Astrocyte (in vitro differentiated cells and primary cell): ENCODE measurements around the gene PLEKHA8. TPM values are rescaled to one million over a fixed set of nuclear protein-coding genes. Genes with fewer than 3 reads are reported as not detected.
A peak's percentile ranks its signal among the peaks of the same experiment; 100 is the strongest.

Source experiments
- DNase-seq: peaks from one replicate; pipeline ENCODE4 v3.0.0-alpha.2; 2010; ENCODE audit warnings: low read depth
- FAIRE-seq: peaks from 2 replicates; lab custom pipeline; 2011; peaks lifted over from hg19 to GRCh38; lab: Jason Lieb, UNC
- H2AFZ ChIP-seq: 2 replicates; pipeline ENCODE4 v1.6.0; 2012; ENCODE audit warnings: low read depth, low read length, inconsistent platforms
- H3K27ac ChIP-seq: 2 replicates; pipeline ENCODE4 v1.5.1; 2011; ENCODE audit warnings: low read depth, low read length, inconsistent platforms
- H3K27me3 ChIP-seq: 2 replicates; pipeline ENCODE4 v1.6.0; 2011; ENCODE audit warnings: low read length, inconsistent platforms; ENCODE audit not compliant: insufficient read depth
- H3K36me3 ChIP-seq: 2 replicates; pipeline ENCODE4 v1.5.1; 2011; ENCODE audit warnings: low read length, inconsistent platforms; ENCODE audit not compliant: insufficient read depth
- H3K4me1 ChIP-seq: 2 replicates; pipeline ENCODE4 v1.5.1; 2011; ENCODE audit warnings: low read length, inconsistent platforms; ENCODE audit not compliant: insufficient read depth
- H3K4me2 ChIP-seq: 2 replicates; pipeline ENCODE4 v1.6.0; 2012; ENCODE audit warnings: low read length, inconsistent platforms
- H3K4me3 ChIP-seq: 2 replicates; pipeline ENCODE4 v1.5.1; 2011; ENCODE audit warnings: low read depth, mild to moderate bottlenecking, low read length, inconsistent platforms; ENCODE audit not compliant: insufficient read depth
- H3K79me2 ChIP-seq: 2 replicates; pipeline ENCODE4 v1.6.0; 2012; ENCODE audit warnings: mild to moderate bottlenecking, low read length, inconsistent platforms; ENCODE audit not compliant: insufficient read depth
- H3K9ac ChIP-seq: 2 replicates; pipeline ENCODE4 v1.6.0; 2012; ENCODE audit warnings: mild to moderate bottlenecking, low read length, inconsistent platforms
- H3K9me3 ChIP-seq: 2 replicates; pipeline ENCODE4 v1.5.1; 2012; ENCODE audit warnings: low read depth, mild to moderate bottlenecking, low read length, inconsistent platforms; ENCODE audit not compliant: insufficient read depth
- H4K20me1 ChIP-seq: 2 replicates; pipeline ENCODE4 v1.6.0; 2012; ENCODE audit warnings: low read length, inconsistent platforms; ENCODE audit not compliant: insufficient read depth
- H3K27ac Mint-ChIP-seq: one replicate; pipeline ENCODE4 v1.8.0; 2021; ENCODE audit warnings: mild to moderate bottlenecking, mixed read lengths; ENCODE audit not compliant: unreplicated experiment
- H3K27me3 Mint-ChIP-seq: one replicate; pipeline ENCODE4 v1.8.0; 2021; ENCODE audit warnings: low read depth, mixed read lengths; ENCODE audit not compliant: unreplicated experiment
- H3K36me3 Mint-ChIP-seq: one replicate; pipeline ENCODE4 v1.8.0; 2021; ENCODE audit warnings: low read depth, mixed read lengths; ENCODE audit not compliant: unreplicated experiment
- H3K4me1 Mint-ChIP-seq: one replicate; pipeline ENCODE4 v1.8.0; 2021; ENCODE audit warnings: low read depth, mixed read lengths; ENCODE audit not compliant: unreplicated experiment
- H3K4me3 Mint-ChIP-seq: one replicate; pipeline ENCODE4 v1.8.0; 2021; ENCODE audit warnings: mild to moderate bottlenecking, moderate library complexity, mixed read lengths; ENCODE audit not compliant: unreplicated experiment
- H3K9me3 Mint-ChIP-seq: one replicate; pipeline ENCODE4 v1.8.0; 2021; ENCODE audit warnings: mild to moderate bottlenecking, mixed read lengths; ENCODE audit not compliant: unreplicated experiment
- EZH2 ChIP-seq: IDR thresholded peaks from 2 replicates; pipeline ENCODE4 v1.6.1; 2012; ENCODE audit warnings: mild to moderate bottlenecking, low read length, inconsistent platforms; ENCODE audit not compliant: insufficient read depth
- total RNA-seq: library from RNA; stranded (reverse); gene quantifications from 2 replicates; pipeline ENCODE4 v1.2.1, GENCODE V29; 2021
- TF ChIP-seq, protein P1 (sequence below): IDR thresholded peaks from 2 replicates; pipeline ENCODE4 v1.5.1; 2011; ENCODE audit warnings: low read depth, mild to moderate bottlenecking, inconsistent platforms, low read length, moderate library complexity; ENCODE audit not compliant: insufficient read depth

The PLEKHA8 gene
- total RNA-seq, 1 donor from 2014 or later, result 34.7 TPM

- Histone ChIP-seq H3K9ac (no peak overlapping the region), H3K4me3 (no peak overlapping the region), H2AFZ (no peak overlapping the region), H3K27ac (no peak overlapping the region), H4K20me1 (no peaks in the 10 kb centered on the region), H3K4me2 (peak overlapping the region; percentile 26), H3K36me3 (no peaks in the 10 kb centered on the region), H3K27me3 (peaks cover 5% of the 10 kb centered on the region), H3K79me2 (no peaks in the 10 kb centered on the region), H3K9me3 (no peaks in the 10 kb centered on the region), H3K4me1 (peaks cover 20% of the 10 kb centered on the region)
- Mint-ChIP-seq H3K4me3 (peak overlapping the region; percentile 8), H3K4me1 (peaks cover 41% of the 10 kb centered on the region), H3K36me3 (peaks cover 7% of the 10 kb centered on the region), H3K27me3 (no peaks in the 10 kb centered on the region), H3K9me3 (no peaks in the 10 kb centered on the region), H3K27ac (peak overlapping the region; percentile 76)
- FAIRE-seq (no peak), DNase-seq (peak; percentile 81)
- TF ChIP-seq EZH2, result no peak
- TF ChIP-seq, protein P1, sequence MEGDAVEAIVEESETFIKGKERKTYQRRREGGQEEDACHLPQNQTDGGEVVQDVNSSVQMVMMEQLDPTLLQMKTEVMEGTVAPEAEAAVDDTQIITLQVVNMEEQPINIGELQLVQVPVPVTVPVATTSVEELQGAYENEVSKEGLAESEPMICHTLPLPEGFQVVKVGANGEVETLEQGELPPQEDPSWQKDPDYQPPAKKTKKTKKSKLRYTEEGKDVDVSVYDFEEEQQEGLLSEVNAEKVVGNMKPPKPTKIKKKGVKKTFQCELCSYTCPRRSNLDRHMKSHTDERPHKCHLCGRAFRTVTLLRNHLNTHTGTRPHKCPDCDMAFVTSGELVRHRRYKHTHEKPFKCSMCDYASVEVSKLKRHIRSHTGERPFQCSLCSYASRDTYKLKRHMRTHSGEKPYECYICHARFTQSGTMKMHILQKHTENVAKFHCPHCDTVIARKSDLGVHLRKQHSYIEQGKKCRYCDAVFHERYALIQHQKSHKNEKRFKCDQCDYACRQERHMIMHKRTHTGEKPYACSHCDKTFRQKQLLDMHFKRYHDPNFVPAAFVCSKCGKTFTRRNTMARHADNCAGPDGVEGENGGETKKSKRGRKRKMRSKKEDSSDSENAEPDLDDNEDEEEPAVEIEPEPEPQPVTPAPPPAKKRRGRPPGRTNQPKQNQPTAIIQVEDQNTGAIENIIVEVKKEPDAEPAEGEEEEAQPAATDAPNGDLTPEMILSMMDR, result peak; percentile 5
Observed at GRCh38 chr7:30173058-30173897, 145.1 kb downstream of the PLEKHA8 start.

DNA sequence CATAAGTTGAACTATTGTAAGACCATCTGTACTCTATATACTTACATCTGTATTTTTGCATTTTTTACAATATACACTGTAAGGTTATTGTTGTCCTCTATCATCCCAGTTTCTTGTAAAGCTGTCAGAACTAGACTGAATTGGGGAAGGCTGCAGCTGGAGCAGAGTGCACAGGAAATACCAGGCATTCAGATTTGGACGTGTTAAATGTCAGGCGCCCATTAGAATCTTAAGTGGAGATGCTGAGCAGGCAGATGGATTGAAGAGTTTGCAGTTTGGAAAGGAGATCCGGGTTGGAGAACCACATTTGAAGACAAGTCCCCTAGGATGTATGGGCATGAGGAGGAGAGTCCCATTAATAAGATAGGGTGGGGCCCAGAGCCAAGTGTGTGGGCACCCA lies 147.0 kb downstream of the PLEKHA8 start:
- Histone ChIP-seq H3K4me2 (no peak overlapping the region), H3K79me2 (no peaks in the 10 kb centered on the region), H3K9ac (no peak overlapping the region), H3K4me3 (no peak overlapping the region), H3K27ac (no peak overlapping the region), H4K20me1 (no peaks in the 10 kb centered on the region), H2AFZ (no peak overlapping the region), H3K27me3 (no peaks in the 10 kb centered on the region), H3K36me3 (no peaks in the 10 kb centered on the region), H3K9me3 (no peaks in the 10 kb centered on the region), H3K4me1 (peaks cover 7% of the 10 kb centered on the region)
- H3K27me3 Mint-ChIP-seq, result no peaks in the 10 kb centered on the region
- H3K27ac Mint-ChIP-seq, result no peak overlapping the region
- no peak for TF ChIP-seq EZH2
- DNase-seq (no peak), FAIRE-seq (no peak)
- H3K36me3 Mint-ChIP-seq, result peaks cover 7% of the 10 kb centered on the region
- H3K4me1 Mint-ChIP-seq, result peaks cover 31% of the 10 kb centered on the region
- no peak overlapping the region for H3K4me3 Mint-ChIP-seq
- H3K9me3 Mint-ChIP-seq, result no peaks in the 10 kb centered on the region

- no peak overlapping the region for H3K27ac ChIP-seq
- H3K9me3 ChIP-seq, result no peaks in the 10 kb centered on the region
- Mint-ChIP-seq H3K27ac (no peak overlapping the region), H3K9me3 (no peaks in the 10 kb centered on the region), H3K36me3 (peaks cover 7% of the 10 kb centered on the region), H3K27me3 (no peaks in the 10 kb centered on the region), H3K4me1 (peaks cover 31% of the 10 kb centered on the region), H3K4me3 (no peak overlapping the region)
- no peak overlapping the region for H3K4me3 ChIP-seq
- DNase-seq (no peak), FAIRE-seq (no peak)
- H3K4me1 ChIP-seq, result peaks cover 7% of the 10 kb centered on the region
- H3K27me3 ChIP-seq, result no peaks in the 10 kb centered on the region
- TF ChIP-seq, protein P1, result no peak
- TF ChIP-seq EZH2, result no peak
- no peak overlapping the region for H2AFZ ChIP-seq
- H3K4me2 ChIP-seq, result no peak overlapping the region
- H3K36me3 ChIP-seq, result no peaks in the 10 kb centered on the region
- H3K9ac ChIP-seq, result no peak overlapping the region
- no peaks in the 10 kb centered on the region for H4K20me1 ChIP-seq
- H3K79me2 ChIP-seq, result no peaks in the 10 kb centered on the region
Observed at GRCh38 chr7:30175636-30176147, 147.5 kb downstream of the PLEKHA8 start.
